CD4-positive, alpha-beta T cell (primary cell): ENCODE results near the gene TFF1. TPM values are rescaled to one million over a fixed set of nuclear protein-coding genes. Genes with fewer than 3 reads are reported as not detected.
A peak's percentile ranks its signal among the peaks of the same experiment; 100 is the strongest.

Source experiments
- ATAC-seq: fragments of 200-7000 bp; cut with Tn5 transposase; one replicate; pipeline ENCODE4 v1.10.0; 2022; ENCODE audit warnings: mild to moderate bottlenecking; ENCODE audit not compliant: poor library complexity
- CTCF ChIA-PET: fragments of 350-600 bp; sonication (Branson Sonifier 250); formaldehyde crosslinking; loops from one replicate; lab custom pipeline; 2021; ENCODE audit warnings: antibody characterized with exemption, inconsistent platforms; lab: Charles Lee
- POLR2A ChIA-PET: fragments of 350-600 bp; sonication (Branson Sonifier 250); formaldehyde crosslinking; loops from one replicate; lab custom pipeline; 2021; ENCODE audit warnings: antibody characterized with exemption, inconsistent platforms; lab: Charles Lee
- DNase-seq, 14 experiments: peaks; one replicate each; pipeline ENCODE4 v3.0.0-alpha.2; 2013 to 2020; ENCODE audit warnings: mixed read lengths in 2 of 14
- H3K27ac ChIP-seq, 2 donors: one replicate each; pipeline versions ENCODE4 v1.5.1 to v1.7.0; 2013; ENCODE audit warnings: low read length in 2 of 2, low read depth in 1 of 2, mild to moderate bottlenecking in 1 of 2
- H3K27me3 ChIP-seq, 2 experiments: 1 replicate in 1 of 2; 2 replicates in 1 of 2; pipeline versions ENCODE4 v1.6.1 to v1.7.0; 2013; ENCODE audit warnings: low read length in 2 of 2, control low read depth in 1 of 2, mild to moderate bottlenecking in 1 of 2, moderate library complexity in 1 of 2; ENCODE audit not compliant: insufficient read depth in 2 of 2, control insufficient read depth in 1 of 2
- H3K36me3 ChIP-seq: one replicate; pipeline ENCODE4 v1.6.1; 2013; ENCODE audit warnings: low read length, control low read depth; ENCODE audit not compliant: insufficient read depth
- H3K4me1 ChIP-seq: one replicate; pipeline ENCODE4 v1.6.1; 2013; ENCODE audit warnings: low read length, control low read depth; ENCODE audit not compliant: insufficient read depth
- H3K4me3 ChIP-seq: one replicate; pipeline ENCODE4 v1.5.1; 2013; ENCODE audit warnings: mild to moderate bottlenecking, low read length, moderate library complexity
- H3K9me3 ChIP-seq, 2 experiments: 1 replicate in 1 of 2; 2 replicates in 1 of 2; pipeline versions ENCODE4 v1.6.1 to v1.7.0; 2013; ENCODE audit warnings: low read length in 2 of 2, mild to moderate bottlenecking in 2 of 2, control low read depth in 1 of 2, moderate library complexity in 1 of 2; ENCODE audit not compliant: control insufficient read depth in 1 of 2, insufficient read depth in 1 of 2
- H3K27ac Mint-ChIP-seq: one replicate; pipeline ENCODE4 v1.8.0; 2020; ENCODE audit warnings: mixed read lengths
- H3K27me3 Mint-ChIP-seq: one replicate; pipeline ENCODE4 v1.8.0; 2021; ENCODE audit warnings: mixed read lengths
- H3K36me3 Mint-ChIP-seq: one replicate; pipeline ENCODE4 v1.8.0; 2021; ENCODE audit warnings: low read depth, mixed read lengths
- H3K4me1 Mint-ChIP-seq: one replicate; pipeline ENCODE4 v1.8.0; 2021; ENCODE audit warnings: low read depth, mixed read lengths
- H3K4me3 Mint-ChIP-seq: one replicate; pipeline ENCODE4 v1.8.0; 2020; ENCODE audit warnings: mild to moderate bottlenecking, mixed read lengths
- H3K9me3 Mint-ChIP-seq: one replicate; pipeline ENCODE4 v1.8.0; 2020; ENCODE audit warnings: mixed read lengths
- intact Hi-C, 2 experiments: fragments of 100-400 bp; cut with DNase I in 1 of 2; cut with micrococcal nuclease in 1 of 2; formaldehyde crosslinking; loops; one replicate each; pipeline versions ENCODE4 v1.15.1 to v1.9.0; 2023 to 2025; cut with DNase I, micrococcal nuclease
- total RNA-seq, 174 experiments: library from RNA in 2 of 174; stranded (reverse) in 2 of 174; gene quantifications; one replicate each; pipeline ENCODE4 v1.2.3 and lab custom pipeline; 2021 to 2026
- TF ChIP-seq, protein P1 (sequence below): fragments of 200-600 bp; IDR thresholded peaks from one replicate; pipeline ENCODE4 v1.8.0; 2022; ENCODE audit warnings: antibody characterized with exemption, mild to moderate bottlenecking

Gene TFF1
- total RNA-seq, 2 experiments from 2014 or later: not detected

DNA sequence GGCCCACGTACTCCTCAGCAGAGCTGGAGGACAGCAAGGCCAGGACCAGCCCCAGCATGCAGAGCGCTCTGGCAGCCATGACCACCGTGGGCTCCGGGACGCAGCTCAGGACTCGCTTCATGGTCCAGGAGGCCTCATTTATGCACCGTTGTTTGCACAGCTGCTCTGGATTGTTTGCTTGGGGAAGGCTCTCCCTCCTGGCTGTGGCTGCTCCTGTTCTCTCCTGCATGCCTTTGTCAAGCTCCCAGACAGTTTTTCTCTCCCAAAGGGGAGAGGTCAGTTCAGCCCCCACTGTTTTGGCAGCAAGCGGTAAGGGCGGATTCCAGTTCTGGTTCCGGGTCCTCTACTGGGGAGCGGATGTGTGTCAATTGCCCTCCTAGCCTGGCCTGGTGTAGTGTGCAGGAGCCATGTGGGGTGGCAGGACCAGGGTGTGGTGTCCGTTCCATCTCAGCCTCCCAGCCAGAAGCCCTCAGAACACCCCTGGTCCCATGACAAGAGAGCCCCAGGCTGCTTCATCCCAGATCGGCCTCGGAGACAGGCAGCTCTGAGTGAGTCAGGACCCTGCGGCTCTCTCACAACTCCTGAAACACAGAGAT is 50.9 kb downstream of the TFF1 start, which contains the start of gene TFF3:
TFF3 (minus strand) TSS at position 114 of the 596 bp plus-strand sequence; CDS start at position 79, 35 bp downstream.
- H3K27me3 ChIP-seq: no peaks in the 10 kb centered on the region
- peaks cover 7% of the 10 kb centered on the region for H3K4me1 ChIP-seq
- no peak within 1 kb of the TSS for H3K4me3 ChIP-seq
- Mint-ChIP-seq H3K27me3 (no peaks in the 10 kb centered on the region), H3K36me3 (no peaks in the 10 kb centered on the region), H3K9me3 (no peaks in the 10 kb centered on the region), H3K4me3 (no peak within 1 kb of the TSS), H3K27ac (no peak within 1 kb of the TSS), H3K4me1 (no peaks in the 10 kb centered on the region)
- H3K27ac ChIP-seq: no peak within 1 kb of the TSS
- peak in 1 of 14 experiments; percentile 25 for DNase-seq
- TF ChIP-seq, protein P1, sequence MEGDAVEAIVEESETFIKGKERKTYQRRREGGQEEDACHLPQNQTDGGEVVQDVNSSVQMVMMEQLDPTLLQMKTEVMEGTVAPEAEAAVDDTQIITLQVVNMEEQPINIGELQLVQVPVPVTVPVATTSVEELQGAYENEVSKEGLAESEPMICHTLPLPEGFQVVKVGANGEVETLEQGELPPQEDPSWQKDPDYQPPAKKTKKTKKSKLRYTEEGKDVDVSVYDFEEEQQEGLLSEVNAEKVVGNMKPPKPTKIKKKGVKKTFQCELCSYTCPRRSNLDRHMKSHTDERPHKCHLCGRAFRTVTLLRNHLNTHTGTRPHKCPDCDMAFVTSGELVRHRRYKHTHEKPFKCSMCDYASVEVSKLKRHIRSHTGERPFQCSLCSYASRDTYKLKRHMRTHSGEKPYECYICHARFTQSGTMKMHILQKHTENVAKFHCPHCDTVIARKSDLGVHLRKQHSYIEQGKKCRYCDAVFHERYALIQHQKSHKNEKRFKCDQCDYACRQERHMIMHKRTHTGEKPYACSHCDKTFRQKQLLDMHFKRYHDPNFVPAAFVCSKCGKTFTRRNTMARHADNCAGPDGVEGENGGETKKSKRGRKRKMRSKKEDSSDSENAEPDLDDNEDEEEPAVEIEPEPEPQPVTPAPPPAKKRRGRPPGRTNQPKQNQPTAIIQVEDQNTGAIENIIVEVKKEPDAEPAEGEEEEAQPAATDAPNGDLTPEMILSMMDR: no peak
- ATAC-seq: no peak
- ChIA-PET POLR2A (no interaction called here), CTCF (no interaction called here)
- no peaks in the 10 kb centered on the region for H3K9me3 ChIP-seq
- no peaks in the 10 kb centered on the region for H3K36me3 ChIP-seq
- intact Hi-C loops: no loop called here

DNA sequence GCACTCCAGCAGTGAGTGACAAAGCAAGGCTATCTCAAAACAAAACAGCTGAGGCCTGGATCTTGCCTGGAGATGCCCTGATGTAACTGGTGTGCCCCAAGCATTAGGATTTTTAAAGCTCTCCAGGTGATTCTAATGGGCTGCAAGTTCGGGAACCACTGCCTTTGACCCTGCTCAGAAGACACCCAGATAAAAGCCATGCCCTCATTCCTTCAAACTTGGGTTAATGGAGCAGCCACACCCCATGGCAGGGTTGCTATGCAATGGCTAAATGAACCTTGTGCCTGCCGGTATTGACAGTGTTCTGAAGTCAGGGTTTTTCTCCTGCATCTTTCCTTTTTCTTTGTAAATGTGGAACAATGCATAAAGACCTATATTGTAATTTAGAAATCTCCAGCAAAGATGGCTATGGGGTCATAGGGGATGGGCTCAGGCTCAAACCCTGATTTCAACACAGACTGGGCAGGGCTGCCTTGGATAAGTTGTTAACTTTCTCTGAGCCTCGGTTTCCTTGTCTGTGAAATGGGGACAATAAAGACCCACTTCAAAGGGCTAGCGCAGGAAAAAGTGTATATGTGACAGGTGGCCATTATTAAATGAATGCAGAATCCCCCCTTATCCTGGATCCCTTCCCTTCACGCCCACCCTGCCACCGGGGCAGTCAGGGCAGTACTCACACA is 51.6 kb downstream of the TFF1 start:
- H3K27me3 Mint-ChIP-seq: no peaks in the 10 kb centered on the region
- ChIA-PET CTCF (no interaction called here), POLR2A (no interaction called here)
- Histone ChIP-seq H3K4me1 (peaks cover 11% of the 10 kb centered on the region), H3K27ac (no peak overlapping the region), H3K9me3 (no peaks in the 10 kb centered on the region), H3K27me3 (no peaks in the 10 kb centered on the region), H3K4me3 (no peak overlapping the region), H3K36me3 (no peaks in the 10 kb centered on the region)
- intact Hi-C loops: no loop called here
- DNase-seq (no peak), ATAC-seq (no peak)
- no peaks in the 10 kb centered on the region for H3K36me3 Mint-ChIP-seq
- H3K4me3 Mint-ChIP-seq: no peak overlapping the region
- no peaks in the 10 kb centered on the region for H3K9me3 Mint-ChIP-seq
- TF ChIP-seq, protein P1: no peak
- peaks cover 4% of the 10 kb centered on the region for H3K4me1 Mint-ChIP-seq
- no peak overlapping the region for H3K27ac Mint-ChIP-seq

DNA sequence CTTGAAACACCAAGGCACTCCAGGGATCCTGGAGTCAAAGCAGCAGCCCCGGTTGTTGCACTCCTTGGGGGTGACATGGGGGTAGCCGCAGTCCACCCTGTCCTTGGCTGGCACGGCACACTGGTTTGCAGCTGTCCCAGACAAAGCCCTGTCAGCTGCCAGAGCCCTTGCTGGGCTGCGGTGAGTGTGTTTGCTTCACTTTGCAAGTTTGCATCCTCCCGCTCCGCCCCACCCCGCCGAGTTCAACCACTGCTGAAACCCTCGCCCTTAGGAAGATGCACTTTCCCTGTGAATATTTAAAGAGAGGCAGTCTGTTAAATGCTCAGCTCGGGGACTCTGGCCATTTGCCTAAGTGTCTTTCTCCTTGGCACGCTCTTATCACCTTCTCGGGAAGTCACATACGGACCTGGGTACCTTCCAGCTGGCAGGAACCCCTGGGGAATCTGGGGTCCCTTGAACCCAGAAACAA is 52.8 kb downstream of the TFF1 start:
- TF ChIP-seq, protein P1: no peak
- H3K27ac ChIP-seq: no peak overlapping the region
- ChIA-PET CTCF (no interaction called here), POLR2A (no interaction called here)
- no peaks in the 10 kb centered on the region for H3K36me3 ChIP-seq
- no peak overlapping the region for H3K27ac Mint-ChIP-seq
- H3K4me3 Mint-ChIP-seq: no peak overlapping the region
- ATAC-seq (no peak), DNase-seq (no peak)
- H3K9me3 ChIP-seq: no peaks in the 10 kb centered on the region
- no peaks in the 10 kb centered on the region for H3K9me3 Mint-ChIP-seq
- peaks cover 5% of the 10 kb centered on the region for H3K27me3 Mint-ChIP-seq
- no peak overlapping the region for H3K4me3 ChIP-seq
- peaks cover 11% of the 10 kb centered on the region for H3K4me1 ChIP-seq
- H3K36me3 Mint-ChIP-seq: no peaks in the 10 kb centered on the region
- H3K4me1 Mint-ChIP-seq: peaks cover 9% of the 10 kb centered on the region
- intact Hi-C loops: no loop called here
- no peaks in the 10 kb centered on the region for H3K27me3 ChIP-seq
